ENCODE data around the gene GPR21.

The GPR21 gene

DNA sequence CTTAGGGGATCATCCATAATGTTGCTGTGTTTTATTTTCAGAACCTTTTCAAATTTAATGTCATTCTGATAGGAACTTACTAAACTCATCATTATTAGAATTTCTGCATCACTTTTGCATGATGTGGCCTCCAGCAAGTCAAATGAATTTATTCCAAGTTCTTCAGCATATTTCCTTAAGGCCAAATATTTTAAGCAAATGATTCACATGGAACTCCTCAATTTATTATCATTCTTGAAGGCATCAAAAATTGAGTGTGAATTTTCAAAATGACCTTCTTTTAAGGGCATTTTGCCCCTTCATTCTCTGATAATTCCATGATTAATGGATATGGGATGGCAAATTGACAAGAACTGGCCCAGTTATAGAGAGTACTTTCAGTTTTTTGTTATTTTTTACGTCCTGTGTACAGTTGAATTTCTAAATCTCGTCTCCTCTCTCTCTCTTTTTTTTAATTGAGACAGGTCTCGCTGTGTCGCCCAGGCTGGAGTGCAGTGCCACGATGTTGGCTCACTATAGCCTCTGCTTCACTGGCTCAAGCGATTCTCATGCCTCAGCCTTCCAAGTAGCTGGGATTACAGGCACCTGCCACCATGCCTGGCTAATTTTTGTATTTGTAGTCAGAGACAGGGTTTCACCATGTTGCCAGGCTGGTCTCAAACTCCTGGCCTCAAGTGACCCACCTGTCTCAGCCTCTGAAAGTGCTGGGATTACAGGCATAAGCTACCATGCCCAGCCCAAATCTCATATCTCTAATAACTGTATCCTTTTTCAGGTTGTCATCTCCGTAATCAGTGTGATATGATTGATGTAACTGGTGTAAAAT is 29.1 kb downstream of the GPR21 start:
- in situ Hi-C loops (cut with HindIII; ENCODE audit: low sequenced_read_pairs): no loop called here

DNA sequence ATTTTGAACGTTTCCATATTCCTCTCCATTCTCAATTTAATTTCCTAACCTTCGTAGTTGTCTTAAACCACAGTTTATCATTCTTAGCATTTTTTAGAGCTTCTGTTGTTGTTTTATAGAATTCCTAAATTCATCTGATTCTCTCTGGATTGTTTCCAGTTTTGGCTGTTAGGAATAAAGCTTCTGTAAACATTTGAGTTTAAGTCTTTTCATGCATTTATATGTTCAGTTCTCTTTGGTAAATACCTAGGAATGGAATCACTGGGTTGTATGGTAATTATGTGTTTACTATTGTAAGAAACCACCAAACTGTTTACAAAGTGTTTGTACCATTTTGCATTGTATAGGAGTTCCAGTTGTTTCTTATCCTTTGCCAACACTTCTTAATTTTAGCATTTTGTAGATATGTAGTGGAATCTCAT is 29.7 kb downstream of the GPR21 start:
- in situ Hi-C loops (cut with HindIII; ENCODE audit: low sequenced_read_pairs): no loop called here

DNA sequence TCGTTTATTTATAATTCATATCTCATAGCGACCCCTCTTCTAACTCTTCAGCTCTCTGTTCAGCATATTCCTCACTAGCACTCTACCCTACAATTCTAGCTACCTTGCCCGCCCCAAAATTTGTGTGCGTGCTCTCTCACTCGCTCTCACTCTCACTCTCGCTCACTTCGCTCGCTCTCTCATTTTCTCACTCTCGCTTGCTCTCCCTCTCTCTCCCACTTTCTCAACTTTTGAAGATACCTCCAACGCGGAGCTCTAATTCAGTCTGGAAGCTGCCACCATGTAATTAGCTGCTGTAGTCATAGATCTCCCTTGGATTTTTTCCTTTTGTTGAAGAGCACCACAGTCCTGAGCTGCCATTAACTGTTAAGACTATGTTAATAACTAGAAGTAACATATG is 30.4 kb downstream of the GPR21 start:
- in situ Hi-C loops (cut with HindIII; ENCODE audit: low sequenced_read_pairs): no loop called here

DNA sequence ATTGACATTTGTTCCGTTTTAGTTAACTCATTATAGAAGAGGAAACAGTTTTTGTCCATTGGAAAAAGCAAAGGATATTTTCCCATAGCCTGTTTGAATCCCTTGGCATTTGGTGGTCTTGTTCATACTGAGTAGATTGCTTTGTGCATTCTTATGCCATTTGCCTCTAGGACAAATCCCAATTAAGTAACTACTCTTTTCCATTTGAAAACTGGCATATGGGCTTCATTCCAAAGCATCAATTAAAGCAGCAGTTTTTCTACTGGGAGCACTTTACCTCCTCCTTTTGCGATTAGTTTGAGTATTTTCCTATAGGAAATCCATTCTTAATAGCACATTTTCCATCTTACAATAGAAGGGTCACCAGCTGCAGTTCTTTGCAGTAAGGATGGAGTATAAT is 31.2 kb downstream of the GPR21 start:
- in situ Hi-C loops (cut with HindIII; ENCODE audit: low sequenced_read_pairs): no loop called here

DNA sequence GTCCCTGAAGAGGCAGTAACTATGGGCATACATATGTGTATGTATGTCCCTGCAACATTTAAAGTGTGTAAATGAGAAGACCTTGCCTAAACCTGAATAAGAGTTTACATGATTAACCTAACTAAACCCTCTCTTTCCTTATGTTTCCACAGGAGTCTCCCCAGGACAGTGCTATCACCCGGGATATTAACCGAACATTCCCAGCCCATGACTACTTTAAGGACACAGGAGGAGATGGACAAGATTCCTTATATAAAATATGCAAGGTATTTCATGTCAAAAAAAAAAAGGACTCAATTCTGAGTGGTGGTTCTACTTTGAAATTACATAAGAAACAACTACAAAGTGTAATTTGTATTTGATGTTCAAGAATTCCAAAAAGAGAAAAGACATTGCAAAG is 31.7 kb downstream of the GPR21 start:
- in situ Hi-C loops (cut with HindIII; ENCODE audit: low sequenced_read_pairs): no loop called here

DNA sequence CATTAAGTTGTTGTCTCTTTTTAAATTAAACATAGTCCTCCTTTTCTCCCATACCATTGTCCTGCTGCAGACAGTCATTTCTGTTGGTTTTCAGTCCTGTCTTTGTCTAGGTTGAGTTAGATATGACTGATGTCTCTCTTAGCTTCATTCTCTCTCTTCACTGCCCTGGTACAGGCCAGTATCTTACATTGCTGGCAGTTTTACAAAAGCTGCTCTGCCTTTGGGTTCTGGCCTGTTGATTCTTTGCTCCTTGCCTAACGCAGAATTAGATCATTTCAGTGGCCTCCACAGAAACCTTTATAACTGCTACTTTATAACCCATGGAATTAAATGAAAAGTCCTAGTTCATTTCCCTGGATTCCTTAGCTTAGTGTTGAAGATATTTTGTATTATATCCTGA is 33.7 kb downstream of the GPR21 start:
- in situ Hi-C loops (cut with HindIII; ENCODE audit: low sequenced_read_pairs): no loop called here

DNA sequence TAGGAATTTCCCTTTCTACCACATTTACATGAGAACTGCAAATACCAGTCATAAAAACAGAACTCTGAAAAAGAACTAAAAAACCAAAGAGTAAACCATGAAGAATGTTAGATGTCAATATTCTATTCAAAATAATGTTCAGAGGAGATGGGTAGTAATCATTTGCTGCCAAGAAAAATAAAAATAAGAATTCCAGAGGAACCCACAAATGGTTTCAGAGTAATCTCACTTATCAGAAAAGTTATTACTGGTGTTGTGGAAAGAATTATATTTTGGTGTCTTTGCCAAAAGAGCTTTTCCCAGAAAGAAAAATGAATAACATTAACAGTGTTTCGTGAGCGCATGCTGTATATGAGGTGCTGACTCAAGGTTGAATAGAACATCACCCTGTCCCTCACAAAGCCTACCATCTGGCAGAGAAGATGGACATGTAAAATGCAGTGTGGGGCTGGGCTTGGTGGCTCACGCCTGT is 35.6 kb downstream of the GPR21 start:
- in situ Hi-C loops (cut with HindIII; ENCODE audit: low sequenced_read_pairs): no loop called here

DNA sequence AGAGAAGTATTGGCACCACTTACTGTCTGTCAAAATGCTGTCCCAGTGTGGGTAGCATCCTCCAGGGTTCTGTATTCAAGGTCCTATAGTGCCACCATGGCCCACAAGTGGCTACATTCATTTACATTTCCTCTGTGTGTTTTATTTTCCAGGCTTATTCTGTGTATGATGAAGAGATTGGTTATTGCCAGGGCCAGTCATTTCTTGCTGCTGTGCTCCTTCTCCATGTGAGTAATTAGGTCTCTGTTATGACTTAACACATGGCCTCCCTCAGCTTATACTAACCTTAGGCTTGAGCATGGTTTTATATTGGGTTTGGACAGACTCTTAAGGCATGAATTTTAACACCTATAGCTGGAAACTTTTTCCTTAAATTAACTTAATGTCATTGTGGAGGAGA is 36.7 kb downstream of the GPR21 start:
- in situ Hi-C loops (cut with HindIII; ENCODE audit: low sequenced_read_pairs): no loop called here

DNA sequence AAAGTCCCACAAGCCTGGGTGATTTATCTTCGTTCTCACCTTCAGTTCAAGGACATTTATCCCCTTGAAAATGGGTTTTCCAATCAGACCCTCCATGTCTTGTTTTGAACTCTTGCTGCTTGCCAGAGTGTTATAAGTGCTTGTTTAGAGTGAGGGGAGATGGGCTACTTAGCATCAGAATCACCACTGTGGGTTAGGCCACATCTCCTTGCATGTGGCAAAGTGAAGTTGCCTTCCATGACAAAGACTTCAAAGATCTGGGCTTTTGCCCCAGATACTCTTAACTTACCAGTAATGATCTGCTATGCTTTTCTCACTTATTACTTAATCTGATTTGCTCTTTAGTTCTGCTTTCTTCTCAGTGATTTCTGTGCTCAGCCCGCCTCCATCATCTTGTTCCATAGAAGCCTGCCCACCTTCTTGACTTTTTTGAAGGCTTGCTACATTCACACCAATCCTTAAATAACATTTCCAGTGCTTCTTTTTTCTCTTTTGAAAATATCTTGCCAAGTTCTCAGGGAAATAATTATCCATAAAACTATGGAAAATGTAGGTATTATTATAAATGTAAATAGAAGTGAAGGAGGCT is 39.0 kb downstream of the GPR21 start:
- in situ Hi-C loops (cut with HindIII; ENCODE audit: low sequenced_read_pairs): no loop called here

DNA sequence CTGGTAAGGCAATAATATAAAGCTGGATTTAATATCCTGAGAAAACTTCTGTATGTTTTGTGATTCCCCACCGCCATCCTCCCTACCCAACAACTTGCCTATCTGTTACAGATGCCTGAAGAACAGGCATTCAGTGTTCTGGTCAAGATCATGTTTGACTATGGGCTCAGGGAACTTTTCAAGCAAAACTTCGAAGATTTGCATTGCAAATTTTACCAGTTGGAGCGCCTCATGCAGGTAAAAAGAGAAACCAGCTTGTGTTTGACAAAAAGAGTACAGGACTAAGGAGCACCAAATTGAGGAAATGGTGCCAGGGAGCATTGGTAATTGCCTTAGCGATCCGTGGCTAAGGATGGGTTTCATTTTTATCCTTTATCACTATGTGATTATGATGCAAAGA is 40.0 kb downstream of the GPR21 start:
- in situ Hi-C loops (cut with HindIII; ENCODE audit: low sequenced_read_pairs): no loop called here

DNA sequence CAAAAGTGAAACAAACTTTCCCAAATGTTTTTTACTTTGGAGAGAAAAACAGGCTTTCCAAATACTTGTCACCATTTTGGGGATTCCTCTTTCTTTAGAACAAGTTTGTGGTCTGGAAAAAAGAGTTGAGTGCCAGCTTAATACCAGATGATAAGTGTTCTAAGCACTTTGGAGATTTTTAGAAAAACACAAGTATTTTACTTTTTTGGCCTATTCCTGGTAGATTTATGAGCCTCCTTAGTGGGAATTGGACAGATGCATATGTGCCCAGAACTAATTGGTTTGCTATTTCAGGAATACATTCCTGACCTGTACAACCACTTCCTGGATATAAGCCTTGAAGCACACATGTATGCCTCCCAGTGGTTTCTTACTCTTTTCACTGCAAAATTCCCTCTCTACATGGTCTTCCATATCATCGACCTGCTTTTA is 40.5 kb downstream of the GPR21 start:
- in situ Hi-C loops (cut with HindIII; ENCODE audit: low sequenced_read_pairs): no loop called here

DNA sequence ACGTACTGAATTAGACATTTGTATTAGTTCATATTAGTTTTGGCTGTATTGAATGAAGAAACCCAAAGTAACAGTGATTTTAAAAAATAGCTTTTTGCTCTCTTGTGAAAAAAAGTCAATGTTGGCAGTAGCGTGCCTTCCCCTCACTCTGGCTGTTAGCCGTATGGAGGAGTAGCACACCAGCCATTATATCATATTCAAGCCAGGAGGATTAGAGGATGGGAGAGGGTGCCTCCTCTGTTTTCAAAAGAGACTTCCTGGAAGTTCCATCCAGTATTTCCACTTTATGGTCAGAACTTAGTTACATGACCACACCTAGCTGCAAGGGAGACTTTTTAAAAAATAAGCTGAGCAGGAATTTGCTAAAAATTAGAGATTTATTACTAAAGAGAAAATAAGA is 41.2 kb downstream of the GPR21 start:
- in situ Hi-C loops (cut with HindIII; ENCODE audit: low sequenced_read_pairs): no loop called here

DNA sequence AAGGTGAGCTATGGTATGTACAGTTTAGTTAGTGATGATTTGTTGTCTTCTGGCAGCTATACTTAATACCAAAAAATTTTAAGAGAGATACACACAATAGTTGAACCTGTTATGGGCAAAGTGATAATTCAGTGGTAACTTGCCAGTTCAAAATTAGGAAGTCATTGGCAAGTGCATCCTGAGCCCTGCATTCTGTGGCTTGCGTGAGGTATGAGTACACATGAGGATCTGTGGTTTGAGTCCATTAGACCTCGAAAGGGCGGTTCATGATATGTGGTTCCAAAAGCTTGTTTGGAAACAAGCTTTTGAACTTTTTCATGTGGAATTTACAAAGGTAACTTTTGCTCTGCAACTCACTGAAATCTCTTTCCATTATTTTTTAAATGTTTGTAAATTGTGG is 47.0 kb downstream of the GPR21 start:
- in situ Hi-C loops (cut with HindIII; ENCODE audit: low sequenced_read_pairs): no loop called here

DNA sequence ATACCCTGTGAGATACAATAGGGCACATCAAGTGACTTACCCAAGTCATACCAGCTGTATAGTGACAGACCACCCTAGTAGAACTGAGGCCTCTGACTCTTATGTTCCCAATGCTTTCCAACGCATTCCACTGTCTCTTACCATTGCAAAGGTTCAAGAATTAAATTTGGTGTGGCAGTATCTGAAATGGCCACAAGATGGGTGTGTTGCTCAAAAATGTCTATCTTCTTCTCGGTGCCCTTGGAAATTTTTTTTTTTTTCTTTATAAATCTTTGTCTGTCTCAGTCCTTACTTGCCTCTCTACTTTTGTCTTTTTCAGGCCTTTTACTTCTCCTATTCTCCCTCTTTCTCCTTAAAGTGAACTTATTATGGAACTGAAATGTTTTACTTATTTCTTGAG is 48.4 kb downstream of the GPR21 start:
- in situ Hi-C loops (cut with HindIII; ENCODE audit: low sequenced_read_pairs): no loop called here

DNA sequence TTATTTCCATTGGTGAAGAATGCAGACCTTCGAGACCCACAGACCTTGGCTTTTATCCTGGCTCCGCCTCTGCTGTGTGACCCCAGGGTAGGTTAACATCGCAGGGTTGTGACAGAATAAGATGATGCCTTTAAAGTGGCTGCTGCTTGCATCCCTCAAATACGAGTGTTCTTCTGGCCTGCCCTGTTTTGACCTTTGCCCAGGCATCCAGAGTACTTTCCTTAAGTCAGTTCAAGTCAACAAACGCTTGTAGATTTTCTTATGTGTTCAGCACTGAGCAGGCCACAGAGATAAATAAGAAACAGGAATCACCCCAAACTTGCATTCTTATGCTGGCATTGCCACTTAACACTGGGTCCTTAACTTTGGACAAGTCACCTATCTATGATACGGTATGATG is 50.2 kb downstream of the GPR21 start:
- in situ Hi-C loops (cut with HindIII; ENCODE audit: low sequenced_read_pairs): no loop called here

DNA sequence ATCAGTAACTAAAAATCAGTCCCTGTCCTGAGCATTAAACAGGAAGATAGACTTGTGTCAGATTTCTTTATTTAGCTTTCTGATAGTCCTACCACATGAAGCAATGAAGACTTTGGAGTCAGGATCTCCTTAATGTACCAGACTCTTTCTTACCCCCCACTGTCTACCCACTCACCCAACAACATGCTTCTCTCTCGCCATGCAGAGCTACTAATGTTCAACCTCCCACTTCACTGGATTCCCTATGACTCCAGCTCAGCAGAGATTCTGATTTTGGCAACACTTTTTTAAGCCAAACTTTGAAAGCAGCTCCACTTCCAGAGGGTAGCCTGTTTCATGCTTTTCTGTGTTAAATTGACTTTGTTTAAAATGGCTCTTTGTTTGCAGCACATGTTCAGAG is 50.8 kb downstream of the GPR21 start:
- in situ Hi-C loops (cut with HindIII; ENCODE audit: low sequenced_read_pairs): no loop called here

Measured in DLD1 (cell line).